HCT116 (cell line): ENCODE results near the gene FAM221B.

Experiments
- CTCF ChIP-seq, 3 experiments: fragments of 200-600 bp in 1 of 3; sonication (generic) in 1 of 3; IDR thresholded peaks in 2 of 3; conservative IDR thresholded peaks in 1 of 3; 2 replicates each; pipeline ENCODE4 v1.5.1; 2012 to 2017; ENCODE audit warnings: low read depth in 2 of 3, low read length in 2 of 3, antibody characterized with exemption in 1 of 3, borderline replicate concordance in 1 of 3, control low read depth in 1 of 3, mild to moderate bottlenecking in 1 of 3, mixed read lengths in 1 of 3, mixed run types in 1 of 3, moderate library complexity in 1 of 3; ENCODE audit not compliant: insufficient read depth in 1 of 3
- EZH2 ChIP-seq: fragments of 200-600 bp; sonication (generic); IDR thresholded peaks from 2 replicates; pipeline ENCODE4 v1.6.1; 2017; ENCODE audit warnings: antibody characterized with exemption, mixed run types
- POLR2A ChIP-seq: IDR thresholded peaks from 2 replicates; pipeline ENCODE4 v1.7.0; 2011; ENCODE audit warnings: borderline replicate concordance; ENCODE audit not compliant: insufficient read depth, insufficient read length; ENCODE audit errors: extremely low read depth
- REST ChIP-seq: IDR thresholded peaks from 2 replicates; pipeline ENCODE4 v1.6.1; 2012; ENCODE audit warnings: low read depth
- SIN3A ChIP-seq: IDR thresholded peaks from 2 replicates; pipeline ENCODE4 v1.6.1; 2012; ENCODE audit warnings: low read depth
- SRF ChIP-seq: IDR thresholded peaks from 2 replicates; pipeline ENCODE4 v1.6.1; 2012; ENCODE audit warnings: low read depth
- TCF7L2 ChIP-seq: IDR thresholded peaks from 2 replicates; pipeline ENCODE4 v1.7.0; 2011; ENCODE audit warnings: borderline replicate concordance, inconsistent platforms; ENCODE audit not compliant: insufficient read depth, insufficient read length; ENCODE audit errors: extremely low read depth
- ZFX ChIP-seq: fragments of 450-650 bp; IDR thresholded peaks from 2 replicates; pipeline ENCODE4 v1.6.1; 2017
- ZNF274 ChIP-seq: fragments of 200-500 bp; sonication (Bioruptor generic); IDR thresholded peaks from 2 replicates; pipeline ENCODE4 v1.6.1; 2014; ENCODE audit warnings: mild to moderate bottlenecking, low read depth, low read length, inconsistent platforms
- TF ChIP-seq, protein P1 (sequence below): IDR thresholded peaks from 2 replicates; pipeline ENCODE4 v1.6.1; 2012

- TF ChIP-seq ZFX (peak; percentile 65; the same call in 1 of the 2 replicates), CTCF (IDR thresholded peaks at IDR 0.05 in 2 of 3, conservative IDR thresholded peaks at IDR 0.05 in 1 of 3; ENCODE audit: borderline replicate concordance in 1 of 3, insufficient read depth in 1 of 3, low read depth in 2 of 3, low read length in 2 of 3) (peak in 2 of 3 experiments; percentile 22 to 30; a peak in 3 of 6 replicates), EZH2 (no peak), SIN3A (no peak), ZNF274 (no peak), POLR2A (no peak), TCF7L2 (no peak), REST (no peak), SRF (no peak)
- TF ChIP-seq, protein P1, sequence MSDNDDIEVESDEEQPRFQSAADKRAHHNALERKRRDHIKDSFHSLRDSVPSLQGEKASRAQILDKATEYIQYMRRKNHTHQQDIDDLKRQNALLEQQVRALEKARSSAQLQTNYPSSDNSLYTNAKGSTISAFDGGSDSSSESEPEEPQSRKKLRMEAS: peak; percentile 28
Measured at GRCh38 chr9:35814106-35814840, 14.3 kb downstream of the FAM221B start.
